HG02938 (cell line): Measurements from ENCODE around the gene GYS1.
"Not testable (repeated sequence)": the region's sequence is repeated elsewhere in the genome, so short reads cannot be mapped to it uniquely, and the experiment has no call there.

Experiments
- ATAC-seq: cut with Tn5 transposase; IDR thresholded peaks from one replicate; pipeline ENCODE4 v1.9.1; 2021; ENCODE audit warnings: mild to moderate bottlenecking, moderate library complexity; ENCODE audit not compliant: unreplicated experiment

The GYS1 gene

GRCh38 chr19:48993175-48994034 is at the start of gene GYS1, which contains the start of gene RUVBL2:
Gene GYS1 (minus strand): TSS chr19:48993309. CDS start chr19:48993112, 197 bp downstream.
Gene RUVBL2 (plus strand): TSS chr19:48993887. CDS start chr19:48993912, 25 bp downstream.
- ATAC-seq: peak; percentile 87

GRCh38 chr19:49042666-49043065 is 49.6 kb upstream of the GYS1 start:
- ATAC-seq: not testable (repeated sequence)

- ATAC-seq: no peak
Measured at GRCh38 chr19:49042177-49042576, 49.1 kb upstream of the GYS1 start.

- ATAC-seq: not testable (repeated sequence)
Measured at GRCh38 chr19:49039736-49040135, 46.6 kb upstream of the GYS1 start.

- ATAC-seq: not testable (repeated sequence)
Measured at GRCh38 chr19:49038557-49039276, 45.6 kb upstream of the GYS1 start.

GRCh38 chr19:49038111-49038510 is 45.0 kb upstream of the GYS1 start:
- not testable (repeated sequence) for ATAC-seq

- ATAC-seq: not testable (repeated sequence)
Measured at GRCh38 chr19:49036815-49037214, 43.7 kb upstream of the GYS1 start, which contains the start of gene CGB1. Gene CGB1 (minus strand): TSS chr19:49036895. CDS start chr19:49036711, 184 bp downstream.

GRCh38 chr19:49031642-49032301 is 38.7 kb upstream of the GYS1 start, which contains the start of gene CGB2:
Gene CGB2 (plus strand): TSS chr19:49031890. CDS start chr19:49032096, 206 bp downstream.
- not testable (repeated sequence) for ATAC-seq

GRCh38 chr19:49030323-49030722 is 37.2 kb upstream of the GYS1 start:
- ATAC-seq: not testable (repeated sequence)

GRCh38 chr19:49029749-49030148 is 36.6 kb upstream of the GYS1 start:
- ATAC-seq: not testable (repeated sequence)

- ATAC-seq: not testable (repeated sequence)
Measured at GRCh38 chr19:49028686-49029085, 35.6 kb upstream of the GYS1 start.

- ATAC-seq: not testable (repeated sequence)
Measured at GRCh38 chr19:49025599-49025998, 32.5 kb upstream of the GYS1 start.

GRCh38 chr19:49025088-49025487 is 32.0 kb upstream of the GYS1 start:
- not testable (repeated sequence) for ATAC-seq

GRCh38 chr19:49024233-49024632 is 31.1 kb upstream of the GYS1 start, which contains the start of gene CGB3:
Gene CGB3 (minus strand): TSS chr19:49024333. CDS start chr19:49023971, 362 bp downstream.
- ATAC-seq: not testable (repeated sequence)

GRCh38 chr19:49022116-49022515 is 29.0 kb upstream of the GYS1 start:
- no peak for ATAC-seq

GRCh38 chr19:49020931-49021895 is 28.1 kb upstream of the GYS1 start:
- ATAC-seq: no peak

- no peak for ATAC-seq
Measured at GRCh38 chr19:49020342-49020741, 27.2 kb upstream of the GYS1 start.

- no peak for ATAC-seq
Measured at GRCh38 chr19:49019242-49019932, 26.3 kb upstream of the GYS1 start.
